ENCODE results near the gene NRG2.

The NRG2 gene

DNA sequence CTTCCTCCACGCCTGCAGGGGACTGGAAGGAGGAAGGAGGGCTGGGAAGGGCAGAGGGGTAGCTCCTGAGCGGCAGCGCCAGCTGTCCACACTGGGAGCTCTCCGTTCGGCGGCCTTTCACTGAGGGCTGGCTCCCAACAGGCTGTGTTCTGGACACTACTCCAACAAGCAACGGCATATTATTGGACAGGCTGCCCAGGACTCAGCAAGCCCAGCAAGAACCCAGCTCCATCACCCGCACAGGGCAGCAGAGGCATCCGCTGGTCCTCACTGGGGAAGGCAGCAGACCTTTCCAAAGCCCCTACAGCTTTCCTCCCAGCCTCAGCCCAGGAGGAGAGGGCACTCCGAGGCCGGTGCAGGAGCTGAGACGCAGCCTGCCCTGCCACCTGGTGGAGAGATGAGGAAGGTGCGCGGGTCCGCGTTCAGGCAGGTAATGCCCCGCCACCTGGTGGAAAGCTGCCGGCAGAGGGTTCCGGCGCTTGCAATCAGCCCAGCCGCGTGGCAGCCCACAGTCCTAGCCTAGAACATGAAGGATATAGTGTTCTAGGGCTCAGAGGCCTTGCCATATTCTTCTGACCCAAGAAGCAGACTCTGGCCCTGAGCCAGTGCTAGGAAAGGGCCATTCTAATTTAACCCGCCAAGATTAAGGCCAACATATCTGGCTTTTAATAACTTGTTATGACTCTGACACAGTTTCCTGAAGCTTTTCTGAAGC, 74.4 kb downstream of the NRG2 start:
- Histone ChIP-seq H3K36me3 (ENCODE audit: low read length) (no peaks in the 10 kb centered on the region), H3F3A (ENCODE audit: insufficient read depth) (no peaks in the 10 kb centered on the region), H3K4me3 (ENCODE audit: insufficient read depth, low read length, poor library complexity, severe bottlenecking) (no peak overlapping the region), H4K20me1 (ENCODE audit: low read depth, low read length) (no peaks in the 10 kb centered on the region), H3K79me2 (ENCODE audit: insufficient read depth, low read length) (no peaks in the 10 kb centered on the region), H3K9ac (ENCODE audit: low read length) (no peak overlapping the region), H3K9me3 (ENCODE audit: insufficient read depth, low read length) (no peaks in the 10 kb centered on the region), H3K9me2 (replicated peaks; ENCODE audit: insufficient read depth, low read length) (no peaks in the 10 kb centered on the region), H3K27ac (ENCODE audit: low read depth, low read length) (no peak overlapping the region), H3K27me3 (ENCODE audit: low read length) (no peaks in the 10 kb centered on the region), H3K4me2 (ENCODE audit: low read depth, low read length, poor library complexity, severe bottlenecking) (no peak overlapping the region), H2AFZ (ENCODE audit: low read depth, low read length, severe bottlenecking) (no peak overlapping the region)
- no peak for TF ChIP-seq EZH2phosphoT487 (conservative IDR thresholded peaks at IDR 0.05; ENCODE audit: low read length)
- peak; percentile 99 for TF ChIP-seq CTCF (IDR thresholded peaks at IDR 0.05; ENCODE audit: insufficient read depth, low read length, poor library complexity, severe bottlenecking)

DNA sequence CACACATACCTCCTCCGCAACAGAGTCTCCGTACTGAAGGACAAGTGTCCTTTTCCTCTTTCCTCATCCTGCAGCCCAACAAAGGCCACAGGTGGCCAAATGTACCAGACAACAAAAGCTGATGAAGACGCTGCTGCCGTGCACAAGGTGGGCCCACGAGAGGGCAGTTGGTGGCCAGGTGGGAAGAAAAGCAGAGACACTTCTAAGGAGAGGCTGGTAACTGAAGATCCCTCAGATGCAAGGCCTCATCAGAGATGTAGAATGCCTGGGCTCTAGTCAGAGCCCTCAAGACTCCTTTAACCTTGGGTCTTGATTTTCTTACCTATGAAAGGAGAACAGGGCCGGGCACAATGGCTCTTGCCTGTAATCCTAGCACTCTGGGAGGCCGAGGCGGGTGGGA, 75.7 kb downstream of the NRG2 start:
- no peaks in the 10 kb centered on the region for H3K36me3 ChIP-seq (ENCODE audit: low read length)
- no peaks in the 10 kb centered on the region for H3K79me2 ChIP-seq (ENCODE audit: insufficient read depth, low read length)
- H3K4me3 ChIP-seq (ENCODE audit: insufficient read depth, low read length, poor library complexity, severe bottlenecking) = no peak overlapping the region
- no peak overlapping the region for H3K4me2 ChIP-seq (ENCODE audit: low read depth, low read length, poor library complexity, severe bottlenecking)
- TF ChIP-seq CTCF (IDR thresholded peaks at IDR 0.05; ENCODE audit: insufficient read depth, low read length, poor library complexity, severe bottlenecking) (no peak), EZH2phosphoT487 (conservative IDR thresholded peaks at IDR 0.05; ENCODE audit: low read length) (no peak)
- no peaks in the 10 kb centered on the region for H3K9me3 ChIP-seq (ENCODE audit: insufficient read depth, low read length)
- no peaks in the 10 kb centered on the region for H3F3A ChIP-seq (ENCODE audit: insufficient read depth)
- no peaks in the 10 kb centered on the region for H3K27me3 ChIP-seq (ENCODE audit: low read length)
- no peak overlapping the region for H3K27ac ChIP-seq (ENCODE audit: low read depth, low read length)
- no peaks in the 10 kb centered on the region for H4K20me1 ChIP-seq (ENCODE audit: low read depth, low read length)
- no peak overlapping the region for H3K9ac ChIP-seq (ENCODE audit: low read length)
- H2AFZ ChIP-seq (ENCODE audit: low read depth, low read length, severe bottlenecking) = no peak overlapping the region
- H3K9me2 ChIP-seq (replicated peaks; ENCODE audit: insufficient read depth, low read length) = no peaks in the 10 kb centered on the region

DNA sequence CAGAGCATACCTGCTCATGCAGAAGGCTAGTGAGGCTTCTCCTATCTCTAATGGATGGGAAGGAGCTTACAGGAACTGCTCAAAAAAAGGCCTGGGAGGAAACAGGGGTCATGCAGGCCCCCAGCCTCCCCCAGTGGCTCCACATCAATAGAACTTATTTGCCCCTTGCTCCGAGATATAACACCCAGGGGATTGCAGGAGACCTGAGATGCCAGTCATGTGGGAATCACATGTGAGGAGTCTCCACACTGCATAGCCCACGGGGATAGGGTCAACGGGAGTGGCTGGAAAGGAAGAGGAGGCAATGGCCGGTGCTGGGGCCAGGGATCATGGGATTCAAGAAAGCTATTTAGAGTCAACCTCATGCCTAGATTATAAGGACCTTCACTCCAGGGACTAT, 76.2 kb downstream of the NRG2 start:
- H2AFZ ChIP-seq (ENCODE audit: low read depth, low read length, severe bottlenecking) = no peak overlapping the region
- H3F3A ChIP-seq (ENCODE audit: insufficient read depth) = no peaks in the 10 kb centered on the region
- H3K36me3 ChIP-seq (ENCODE audit: low read length) = no peaks in the 10 kb centered on the region
- no peaks in the 10 kb centered on the region for H3K9me2 ChIP-seq (replicated peaks; ENCODE audit: insufficient read depth, low read length)
- no peaks in the 10 kb centered on the region for H3K79me2 ChIP-seq (ENCODE audit: insufficient read depth, low read length)
- H4K20me1 ChIP-seq (ENCODE audit: low read depth, low read length) = no peaks in the 10 kb centered on the region
- H3K4me3 ChIP-seq (ENCODE audit: insufficient read depth, low read length, poor library complexity, severe bottlenecking) = no peak overlapping the region
- H3K4me2 ChIP-seq (ENCODE audit: low read depth, low read length, poor library complexity, severe bottlenecking) = no peak overlapping the region
- H3K27me3 ChIP-seq (ENCODE audit: low read length) = no peaks in the 10 kb centered on the region
- no peak for TF ChIP-seq CTCF (IDR thresholded peaks at IDR 0.05; ENCODE audit: insufficient read depth, low read length, poor library complexity, severe bottlenecking)
- no peak for TF ChIP-seq EZH2phosphoT487 (conservative IDR thresholded peaks at IDR 0.05; ENCODE audit: low read length)
- H3K9me3 ChIP-seq (ENCODE audit: insufficient read depth, low read length) = no peaks in the 10 kb centered on the region
- no peak overlapping the region for H3K27ac ChIP-seq (ENCODE audit: low read depth, low read length)
- no peak overlapping the region for H3K9ac ChIP-seq (ENCODE audit: low read length)
